Measurements from ENCODE around the gene RIBC2.

- TF ChIP-seq FOSL2 (IDR thresholded peaks at IDR 0.05; ENCODE audit: borderline replicate concordance, low read depth), result no peak
- TF ChIP-seq FOXM1 (IDR thresholded peaks at IDR 0.05; ENCODE audit: low read depth), result no peak
- TF ChIP-seq USF2 (IDR thresholded peaks at IDR 0.05; ENCODE audit: borderline replicate concordance, low read depth, low read length), result no peak
- no peak for TF ChIP-seq EZH2phosphoT487 (IDR thresholded peaks at IDR 0.05; ENCODE audit: borderline replicate concordance, low read depth)
- no peak for TF ChIP-seq CTCF (IDR thresholded peaks at IDR 0.05)
- TF ChIP-seq MAX (IDR thresholded peaks at IDR 0.05; ENCODE audit: low read depth), result no peak
- no peak for TF ChIP-seq RFX5 (IDR thresholded peaks at IDR 0.05; ENCODE audit: low read length)
- TF ChIP-seq USF1 (IDR thresholded peaks at IDR 0.05; ENCODE audit: borderline replicate concordance, low read depth), result no peak
- no peak for TF ChIP-seq TEAD4 (IDR thresholded peaks at IDR 0.05; ENCODE audit: borderline replicate concordance, insufficient read depth)
- TF ChIP-seq REST (IDR thresholded peaks at IDR 0.05; ENCODE audit: low read depth, low read length), result no peak
Measured at GRCh38 chr22:45480717-45481116, 67.2 kb downstream of the RIBC2 start.

Measured in SK-N-SH (cell line).